H1 (cell line): Measurements from ENCODE around the gene CAB39L. TPM values are rescaled to one million over a fixed set of nuclear protein-coding genes. Genes with fewer than 3 reads are reported as not detected.

ENCODE experiments used
- CTCF ChIA-PET: fragments of 300-600 bp; sonication (Branson Sonifier 250); formaldehyde crosslinking; loops from one replicate; lab custom pipeline; 2021; ENCODE audit not compliant: partially characterized antibody; lab: Charles Lee
- POLR2A ChIA-PET: fragments of 300-600 bp; sonication (Branson Sonifier 250); formaldehyde crosslinking; loops from one replicate; lab custom pipeline; 2021; ENCODE audit warnings: inconsistent platforms; ENCODE audit not compliant: partially characterized antibody; lab: Charles Lee
- DNase-seq, 2 experiments: peaks; one replicate each; pipeline versions ENCODE4 v3.0.0 to v3.0.0-alpha.2; 2010 to 2022; ENCODE audit warnings: low spot score in 2 of 2, low read depth in 1 of 2, mixed read lengths in 1 of 2
- FAIRE-seq: peaks from 2 replicates; lab custom pipeline; 2011; peaks lifted over from hg19 to GRCh38; lab: Jason Lieb, UNC
- H2AFZ ChIP-seq: 2 replicates; pipeline ENCODE4 v1.8.1; 2012; ENCODE audit warnings: low read length, inconsistent platforms
- H2AK5ac ChIP-seq: 2 replicates; pipeline ENCODE4 v1.6.1; 2013; ENCODE audit warnings: low read depth, low read length
- H2BK120ac ChIP-seq: replicated peaks from 2 replicates; pipeline ENCODE3; 2013; ENCODE audit warnings: low read depth, low read length, inconsistent platforms
- H2BK12ac ChIP-seq: 2 replicates; pipeline ENCODE4 v1.6.1; 2013; ENCODE audit warnings: low read depth, low read length
- H2BK15ac ChIP-seq: 2 replicates; pipeline ENCODE4 v1.6.1; 2013; ENCODE audit warnings: low read length
- H2BK20ac ChIP-seq: 2 replicates; pipeline ENCODE4 v1.6.1; 2013; ENCODE audit warnings: low read length
- H2BK5ac ChIP-seq: 2 replicates; pipeline ENCODE4 v1.6.1; 2013; ENCODE audit warnings: low read depth, low read length
- H3K14ac ChIP-seq: 2 replicates; pipeline ENCODE4 v1.6.1; 2013; ENCODE audit warnings: inconsistent platforms; ENCODE audit not compliant: insufficient read length
- H3K18ac ChIP-seq: 2 replicates; pipeline ENCODE4 v1.6.1; 2013; ENCODE audit warnings: low read length; ENCODE audit errors: extremely low read depth
- H3K23ac ChIP-seq: 2 replicates; pipeline ENCODE4 v1.6.1; 2013; ENCODE audit warnings: inconsistent platforms; ENCODE audit not compliant: insufficient read length
- H3K23me2 ChIP-seq: 2 replicates; pipeline ENCODE4 v1.6.1; 2013; ENCODE audit warnings: low read depth, low read length
- H3K27ac ChIP-seq: 2 replicates; pipeline ENCODE4 v1.6.1; 2011; ENCODE audit warnings: low read depth, low read length, inconsistent platforms
- H3K27me3 ChIP-seq, 4 experiments: replicated peaks in 1 of 4; 1 replicate in 1 of 4; 2 replicates in 3 of 4; pipeline versions ENCODE4 v1.6.1 to v1.8.1; 2011 to 2013; ENCODE audit warnings: low read length in 3 of 4, mild to moderate bottlenecking in 3 of 4, inconsistent platforms in 2 of 4, mixed read lengths in 2 of 4, moderate library complexity in 1 of 4; ENCODE audit not compliant: control insufficient read depth in 3 of 4, insufficient read depth in 3 of 4; ENCODE audit errors: extremely low read depth in 1 of 4
- H3K36me3 ChIP-seq, 4 experiments: 2 replicates each; pipeline versions ENCODE4 v1.6.1 to v1.8.1; 2011 to 2013; ENCODE audit warnings: mild to moderate bottlenecking in 4 of 4, low read length in 3 of 4, moderate library complexity in 2 of 4, control low read depth in 1 of 4, inconsistent platforms in 1 of 4; ENCODE audit not compliant: insufficient read depth in 4 of 4, control insufficient read depth in 2 of 4
- H3K4ac ChIP-seq: replicated peaks from 2 replicates; pipeline ENCODE3; 2013; ENCODE audit warnings: low read length, low read depth, mixed read lengths, inconsistent platforms; ENCODE audit not compliant: insufficient read length
- H3K4me1 ChIP-seq, 4 experiments: replicated peaks in 1 of 4; 1 replicate in 1 of 4; 2 replicates in 3 of 4; pipeline versions ENCODE4 v1.6.1 to v1.8.1; 2011 to 2013; ENCODE audit warnings: low read length in 3 of 4, inconsistent platforms in 2 of 4, mixed read lengths in 1 of 4; ENCODE audit not compliant: insufficient read depth in 4 of 4, control insufficient read depth in 3 of 4
- H3K4me2 ChIP-seq, 2 experiments: 2 replicates each; pipeline versions ENCODE4 v1.6.1 to v1.8.1; 2011 to 2013; ENCODE audit warnings: low read depth in 2 of 2, low read length in 2 of 2, control low read depth in 1 of 2, inconsistent platforms in 1 of 2, mild to moderate bottlenecking in 1 of 2; ENCODE audit not compliant: insufficient read depth in 1 of 2
- H3K4me3 ChIP-seq, 4 experiments: fragments of 200-600, 300-600 bp in 1 of 4; sonication (generic), shearing (Covaris generic), sonication (Bioruptor Twin) in 1 of 4; 2 replicates each; pipeline versions ENCODE4 v1.5.1 to v1.8.1; 2011 to 2016; ENCODE audit warnings: low read length in 4 of 4, low read depth in 3 of 4, control low read depth in 2 of 4, inconsistent platforms in 2 of 4, mild to moderate bottlenecking in 2 of 4, mixed read lengths in 1 of 4, moderate library complexity in 1 of 4; ENCODE audit not compliant: insufficient read depth in 2 of 4; ENCODE audit errors: extremely low read depth in 1 of 4
- H3K56ac ChIP-seq: replicated peaks from 2 replicates; pipeline ENCODE3; 2013; ENCODE audit warnings: low read depth, mild to moderate bottlenecking, mixed read lengths, low read length, inconsistent platforms; ENCODE audit not compliant: insufficient read length
- H3K79me1 ChIP-seq: 2 replicates; pipeline ENCODE4 v1.6.1; 2013; ENCODE audit warnings: low read depth, low read length, control low read depth
- H3K79me2 ChIP-seq, 2 experiments: 2 replicates each; pipeline versions ENCODE4 v1.6.1 to v1.8.1; 2012 to 2013; ENCODE audit warnings: low read length in 2 of 2, mild to moderate bottlenecking in 2 of 2, inconsistent platforms in 1 of 2; ENCODE audit not compliant: insufficient read depth in 2 of 2, control insufficient read depth in 1 of 2
- H3K9ac ChIP-seq, 4 experiments: replicated peaks in 1 of 4; 1 replicate in 1 of 4; 2 replicates in 3 of 4; pipeline versions ENCODE4 v1.6.1 to v1.8.1; 2011 to 2013; ENCODE audit warnings: low read depth in 3 of 4, low read length in 3 of 4, control low read depth in 2 of 4, mild to moderate bottlenecking in 2 of 4, moderate library complexity in 2 of 4, inconsistent platforms in 1 of 4; ENCODE audit errors: extremely low read depth in 1 of 4
- H3K9me3 ChIP-seq, 2 experiments: 2 replicates each; pipeline versions ENCODE4 v1.6.1 to v1.8.1; 2012 to 2013; ENCODE audit warnings: mild to moderate bottlenecking in 2 of 2, moderate library complexity in 2 of 2, control low read depth in 1 of 2, inconsistent platforms in 1 of 2, low read depth in 1 of 2, low read length in 1 of 2, mixed read lengths in 1 of 2; ENCODE audit not compliant: insufficient read depth in 2 of 2
- H4K20me1 ChIP-seq, 2 experiments: replicated peaks in 1 of 2; 2 replicates each; pipeline versions ENCODE3 to v1.8.1; 2011 to 2013; ENCODE audit warnings: inconsistent platforms in 2 of 2, low read length in 2 of 2, mild to moderate bottlenecking in 1 of 2; ENCODE audit not compliant: insufficient read depth in 2 of 2, control insufficient read depth in 1 of 2
- H4K5ac ChIP-seq: 2 replicates; pipeline ENCODE4 v1.6.1; 2013; ENCODE audit warnings: low read length, low read depth, mixed read lengths, inconsistent platforms; ENCODE audit not compliant: insufficient read length
- H4K8ac ChIP-seq: 2 replicates; pipeline ENCODE4 v1.8.0; 2013; ENCODE audit warnings: mild to moderate bottlenecking, moderate library complexity, low read length, inconsistent platforms; ENCODE audit not compliant: insufficient read depth; ENCODE audit errors: extremely low read depth
- H4K91ac ChIP-seq: replicated peaks from 2 replicates; pipeline ENCODE3; 2013; ENCODE audit warnings: low read length, mixed read lengths, inconsistent platforms; ENCODE audit not compliant: insufficient read length
- CHD1 ChIP-seq: IDR thresholded peaks from 2 replicates; pipeline ENCODE4 v1.6.1; 2012; ENCODE audit warnings: low read depth, low read length, improper control_type of control experiment
- EGR1 ChIP-seq: IDR thresholded peaks from 2 replicates; pipeline ENCODE4 v1.6.1; 2011; ENCODE audit warnings: low read depth, low read length, borderline replicate concordance
- EZH2 ChIP-seq: fragments of 200-600 bp; sonication (generic); IDR thresholded peaks from 2 replicates; pipeline ENCODE4 v1.7.1; 2012; ENCODE audit warnings: low read depth, mild to moderate bottlenecking, moderate library complexity, low read length, inconsistent platforms; ENCODE audit not compliant: severe bottlenecking
- GTF2F1 ChIP-seq: IDR thresholded peaks from 2 replicates; pipeline ENCODE4 v1.6.1; 2012; ENCODE audit warnings: low read depth, low read length, improper control_type of control experiment, borderline replicate concordance
- KDM5A ChIP-seq: fragments of 200-600 bp; IDR thresholded peaks from 2 replicates; pipeline ENCODE4 v1.7.1; 2012; ENCODE audit warnings: mild to moderate bottlenecking, low read length, inconsistent platforms, mixed read lengths
- PHF8 ChIP-seq: fragments of 200-600 bp; sonication (generic); conservative IDR thresholded peaks from 2 replicates; pipeline ENCODE4 v1.7.1; 2012; ENCODE audit warnings: low read depth, mild to moderate bottlenecking, inconsistent platforms, low read length, moderate library complexity
- POLR2AphosphoS5 ChIP-seq: IDR thresholded peaks from 2 replicates; pipeline ENCODE4 v1.6.1; 2011; ENCODE audit warnings: low read depth, low read length
- POU5F1 ChIP-seq: IDR thresholded peaks from 2 replicates; pipeline ENCODE4 v1.6.1; 2011; ENCODE audit warnings: low read depth, mild to moderate bottlenecking, low read length, moderate library complexity
- SIN3A ChIP-seq, 2 experiments: IDR thresholded peaks in 1 of 2; conservative IDR thresholded peaks in 1 of 2; 2 replicates each; pipeline ENCODE4 v1.6.1; 2011 to 2012; ENCODE audit warnings: low read length in 2 of 2, improper control_type of control experiment in 1 of 2, low read depth in 1 of 2, mild to moderate bottlenecking in 1 of 2
- TBP ChIP-seq: IDR thresholded peaks from 2 replicates; pipeline ENCODE4 v1.6.1; 2011; ENCODE audit warnings: low read depth, low read length, improper control_type of control experiment
- TCF12 ChIP-seq: IDR thresholded peaks from 2 replicates; pipeline ENCODE4 v1.6.1; 2011; ENCODE audit warnings: low read depth, mild to moderate bottlenecking, low read length
- WGBS, 2 experiments: shearing (Covaris generic) in 1 of 2; methylation state at CpG; one replicate each; pipeline versions ENCODE4 v1.1.6 to v1.1.7; 2013 to 2015; ENCODE audit warnings: low lambda C conversion rate in 2 of 2, mixed read lengths in 2 of 2, inconsistent platforms in 1 of 2, low coverage in 1 of 2, missing lambda C conversion rate in 1 of 2; ENCODE audit not compliant: insufficient replicate concordance in 2 of 2, insufficient coverage in 1 of 2, insufficient read length in 1 of 2; ENCODE audit errors: extremely low coverage in 1 of 2, missing lambda C conversion rate in 1 of 2; 5-methylcytosine and 5-hydroxymethylcytosine counted together
- polyA plus RNA-seq, 7 experiments: library from polyadenylated mRNA; depleted of rRNA in 3 of 7; stranded (reverse) in 5 of 7; unstranded in 2 of 7; fragments of >200 nt in 5 of 7; fragments of 200-250 nt in 2 of 7; gene quantifications; 1 replicate in 5 of 7; 2 replicates in 1 of 7; 4 replicates in 1 of 7; pipeline versions ENCODE4 v1.2.1 to v1.2.3, GENCODE V29; 2011 to 2013; ENCODE audit warnings: missing spikeins in 2 of 7, mixed read lengths in 2 of 7
- total RNA-seq: library from RNA; stranded (reverse); fragmentation: NEBNext Ultra II Directional; extraction: Animal tissue kit (Norgen Biotek cat#: 25700); gene quantifications from 2 replicates; pipeline ENCODE4 v1.2.1, GENCODE V29; 2021
- TF ChIP-seq, protein P1 (sequence below): IDR thresholded peaks from 2 replicates; pipeline ENCODE4 v1.6.1; 2012; ENCODE audit warnings: low read length, inconsistent platforms

The CAB39L gene
- total and polyA plus RNA-seq, 2 of the 8 experiments (the other 6 are each of a cell fraction or from before 2014, with no cell fraction given), result 2.5 to 4.8 TPM

DNA sequence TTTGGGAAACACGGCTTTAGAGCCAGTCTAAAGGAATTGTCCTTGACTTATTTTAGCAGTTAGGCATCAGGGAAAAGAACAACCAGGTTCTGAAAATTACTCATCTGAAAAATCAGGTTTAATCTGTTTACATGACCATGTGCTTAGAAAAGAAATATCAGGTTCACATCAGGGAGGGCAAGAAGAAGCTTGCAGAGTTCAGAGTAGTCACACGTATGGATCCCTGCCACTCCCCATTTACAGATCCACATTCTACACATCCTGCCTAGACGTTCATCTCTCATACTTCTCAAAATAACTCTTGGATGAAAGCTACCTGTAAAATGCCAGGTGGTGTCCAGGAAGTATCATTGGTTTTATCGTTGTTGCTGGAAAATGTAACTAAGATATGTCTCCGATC is 37.9 kb upstream of the CAB39L start:
- 95% methylated on average over 5 of the region's 5 CpGs; no CpG with 5 or more reads in 1 of the 2 experiments for WGBS, 2 experiments
- Histone ChIP-seq H3K9ac (no peak overlapping the region), H4K8ac (no peak overlapping the region), H3K14ac (no peak overlapping the region), H3K9me3 (no peaks in the 10 kb centered on the region), H3K4me1 (no peaks in the 10 kb centered on the region), H4K20me1 (no peaks in the 10 kb centered on the region), H3K23ac (no peak overlapping the region), H3K27me3 (no peaks in the 10 kb centered on the region), H3K4ac (no peak overlapping the region), H2BK15ac (no peak overlapping the region), H2BK20ac (no peak overlapping the region), H3K27ac (no peak overlapping the region), H3K56ac (no peak overlapping the region), H3K79me2 (no peaks in the 10 kb centered on the region), H4K5ac (no peak overlapping the region), H2BK120ac (no peak overlapping the region), H2AFZ (no peak overlapping the region), H3K36me3 (peaks cover 0 to 3% (median 0%) of the 10 kb centered on the region in 4 experiments; a peak in 2 of 8 replicates), H3K4me3 (no peak overlapping the region), H2BK5ac (no peak overlapping the region), H3K4me2 (no peak overlapping the region)
- POLR2A ChIA-PET, result interaction anchor here (1.3 kb wide), 1 partner anchor 152 kb away, joined by 3 read pairs; no protein-coding TSS in a partner anchor
- TF ChIP-seq POU5F1, result no peak
- TF ChIP-seq SIN3A (conservative IDR thresholded peaks at IDR 0.05 in 1 of 2, IDR thresholded peaks at IDR 0.05 in 1 of 2; ENCODE audit: low read depth in 1 of 2, low read length in 2 of 2), result no peak
- no peak for TF ChIP-seq EGR1
- no peak for TF ChIP-seq EZH2
- TF ChIP-seq PHF8, result no peak
- TF ChIP-seq GTF2F1, result no peak
- TF ChIP-seq TCF12, result no peak
- no peak for TF ChIP-seq KDM5A
- no peak for TF ChIP-seq CHD1
- no peak for TF ChIP-seq TBP
- TF ChIP-seq POLR2AphosphoS5, result no peak
- TF ChIP-seq, protein P1, sequence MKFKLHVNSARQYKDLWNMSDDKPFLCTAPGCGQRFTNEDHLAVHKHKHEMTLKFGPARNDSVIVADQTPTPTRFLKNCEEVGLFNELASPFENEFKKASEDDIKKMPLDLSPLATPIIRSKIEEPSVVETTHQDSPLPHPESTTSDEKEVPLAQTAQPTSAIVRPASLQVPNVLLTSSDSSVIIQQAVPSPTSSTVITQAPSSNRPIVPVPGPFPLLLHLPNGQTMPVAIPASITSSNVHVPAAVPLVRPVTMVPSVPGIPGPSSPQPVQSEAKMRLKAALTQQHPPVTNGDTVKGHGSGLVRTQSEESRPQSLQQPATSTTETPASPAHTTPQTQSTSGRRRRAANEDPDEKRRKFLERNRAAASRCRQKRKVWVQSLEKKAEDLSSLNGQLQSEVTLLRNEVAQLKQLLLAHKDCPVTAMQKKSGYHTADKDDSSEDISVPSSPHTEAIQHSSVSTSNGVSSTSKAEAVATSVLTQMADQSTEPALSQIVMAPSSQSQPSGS, result no peak
- TF ChIP-seq, all 59 proteins: peak for 0
- CTCF ChIA-PET, result no interaction called here
- Histone ChIP-seq H4K91ac (no peak overlapping the region), H3K23me2 (no peaks in the 10 kb centered on the region), H2AK5ac (no peak overlapping the region), H3K18ac (no peak overlapping the region), H2BK12ac (no peak overlapping the region), H3K79me1 (no peaks in the 10 kb centered on the region)
- FAIRE-seq (no peak), DNase-seq (no peak)
